Tibial nerve (tissue), 3 donors: ENCODE data around the gene TMEM63C.

ENCODE experiments used
- CTCF ChIP-seq, 5 experiments: fragments of 200-600 bp in 3 of 5; fragments of 450-650 bp in 2 of 5; sonication (generic) in 3 of 5; IDR thresholded peaks; one replicate each; pipeline ENCODE4 v1.5.1; 2016 to 2019; ENCODE audit warnings: antibody characterized with exemption in 5 of 5, mild to moderate bottlenecking in 3 of 5, moderate library complexity in 2 of 5
- POLR2A ChIP-seq, 2 donors: fragments of 450-650 bp; IDR thresholded peaks; one replicate each; pipeline ENCODE4 v1.6.1; 2017; ENCODE audit warnings: antibody characterized with exemption in 2 of 2, mild to moderate bottlenecking in 2 of 2, moderate library complexity in 2 of 2

- TF ChIP-seq POLR2A (IDR thresholded peaks at IDR 0.05) (no peak), CTCF (IDR thresholded peaks at IDR 0.05) (peak in 4 of 5 experiments; percentile 12 to 31 (median 20))
Observed at GRCh38 chr14:77141214-77142004, 40.2 kb upstream of the TMEM63C start, which contains the start of gene ZDHHC22.
